ENCODE results near the gene CASZ1.

- TF ChIP-seq CTCF (IDR thresholded peaks at IDR 0.05; ENCODE audit: insufficient read depth, low read length, poor library complexity, severe bottlenecking), result no peak
- TF ChIP-seq EZH2phosphoT487 (conservative IDR thresholded peaks at IDR 0.05; ENCODE audit: low read length), result no peak
Measured at GRCh38 chr1:10678402-10678801, 118.0 kb downstream of the CASZ1 start.
